ENCODE data around the gene CTSE.

- no peak for TF ChIP-seq CTCF (optimal IDR thresholded peaks at IDR 0.05 in 1 of 3, IDR thresholded peaks at IDR 0.05 in 1 of 3, conservative IDR thresholded peaks at IDR 0.05 in 1 of 3; ENCODE audit: extremely low read depth in 1 of 3, insufficient read depth in 2 of 3, low read length in 3 of 3)
- no peak for TF ChIP-seq EZH2 (IDR thresholded peaks at IDR 0.05; ENCODE audit: low read length)
Measured at GRCh38 chr1:206023695-206024094, at the start of gene CTSE.
